Measurements from ENCODE around the gene NOX3. TPM values are rescaled to one million over a fixed set of nuclear protein-coding genes. Genes with fewer than 3 reads are reported as not detected.

Gene NOX3
- total and polyA plus RNA-seq, 9 of the 15 experiments (the other 6 are each of a cell fraction or from before 2014, with no cell fraction given): not detected

DNA sequence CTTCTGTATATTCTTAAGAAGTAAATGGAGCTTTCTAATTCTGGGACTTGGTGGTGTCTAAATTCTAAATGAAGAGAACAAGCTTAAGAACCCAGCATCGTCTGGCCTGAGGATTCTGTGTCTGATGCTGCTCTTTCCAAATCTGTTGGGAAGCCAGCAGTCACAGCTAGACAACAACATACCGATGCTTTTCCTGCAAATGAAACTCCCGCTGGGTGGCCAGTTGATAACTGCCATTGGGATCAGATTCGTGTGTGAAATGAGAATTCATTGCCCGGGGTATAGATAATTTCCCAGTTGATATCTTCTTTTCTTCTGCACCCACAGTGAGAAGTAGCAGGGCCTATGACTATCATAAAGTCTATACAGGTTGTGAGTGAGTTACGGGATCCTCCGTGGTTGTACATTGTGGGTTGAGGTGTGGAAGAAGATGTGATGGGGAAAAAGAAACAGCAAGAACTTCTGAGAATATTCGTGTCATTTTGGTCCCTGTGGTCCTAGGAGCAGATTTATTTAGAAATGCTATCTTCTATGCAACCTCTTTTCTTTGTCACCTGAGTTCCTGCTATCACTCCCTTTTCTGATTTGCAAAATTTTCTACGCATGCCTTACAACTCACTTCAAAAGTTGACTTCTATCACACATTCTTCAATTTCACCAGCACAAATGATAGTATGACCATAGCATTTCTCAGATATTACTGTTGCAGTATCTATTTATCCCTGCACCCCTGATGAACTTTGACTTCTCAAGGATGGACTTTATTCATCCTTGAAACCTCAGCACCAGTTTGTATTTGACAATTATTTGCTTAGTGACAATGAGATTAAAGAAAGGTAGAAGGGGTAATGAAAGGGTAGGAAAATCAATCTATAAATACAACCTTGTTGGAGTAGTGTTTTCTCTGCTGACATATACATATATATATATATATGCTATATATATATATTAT, 10.4 kb downstream of the NOX3 start (continued):
- TF ChIP-seq, protein P1, sequence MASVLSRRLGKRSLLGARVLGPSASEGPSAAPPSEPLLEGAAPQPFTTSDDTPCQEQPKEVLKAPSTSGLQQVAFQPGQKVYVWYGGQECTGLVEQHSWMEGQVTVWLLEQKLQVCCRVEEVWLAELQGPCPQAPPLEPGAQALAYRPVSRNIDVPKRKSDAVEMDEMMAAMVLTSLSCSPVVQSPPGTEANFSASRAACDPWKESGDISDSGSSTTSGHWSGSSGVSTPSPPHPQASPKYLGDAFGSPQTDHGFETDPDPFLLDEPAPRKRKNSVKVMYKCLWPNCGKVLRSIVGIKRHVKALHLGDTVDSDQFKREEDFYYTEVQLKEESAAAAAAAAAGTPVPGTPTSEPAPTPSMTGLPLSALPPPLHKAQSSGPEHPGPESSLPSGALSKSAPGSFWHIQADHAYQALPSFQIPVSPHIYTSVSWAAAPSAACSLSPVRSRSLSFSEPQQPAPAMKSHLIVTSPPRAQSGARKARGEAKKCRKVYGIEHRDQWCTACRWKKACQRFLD (CRISPR knock-in tag; IDR thresholded peaks at IDR 0.05): no peak
- TF ChIP-seq ZNF140 (CRISPR knock-in tag; IDR thresholded peaks at IDR 0.05) (no peak), CHD2 (IDR thresholded peaks at IDR 0.05; ENCODE audit: low read depth, low read length) (no peak), PRMT5 (CRISPR knock-in tag; IDR thresholded peaks at IDR 0.05) (no peak), NR3C1 (CRISPR knock-in tag; IDR thresholded peaks at IDR 0.05) (no peak), POLR2H (tag; IDR thresholded peaks at IDR 0.05; ENCODE audit: low read depth) (no peak)
- TF ChIP-seq, protein P2, sequence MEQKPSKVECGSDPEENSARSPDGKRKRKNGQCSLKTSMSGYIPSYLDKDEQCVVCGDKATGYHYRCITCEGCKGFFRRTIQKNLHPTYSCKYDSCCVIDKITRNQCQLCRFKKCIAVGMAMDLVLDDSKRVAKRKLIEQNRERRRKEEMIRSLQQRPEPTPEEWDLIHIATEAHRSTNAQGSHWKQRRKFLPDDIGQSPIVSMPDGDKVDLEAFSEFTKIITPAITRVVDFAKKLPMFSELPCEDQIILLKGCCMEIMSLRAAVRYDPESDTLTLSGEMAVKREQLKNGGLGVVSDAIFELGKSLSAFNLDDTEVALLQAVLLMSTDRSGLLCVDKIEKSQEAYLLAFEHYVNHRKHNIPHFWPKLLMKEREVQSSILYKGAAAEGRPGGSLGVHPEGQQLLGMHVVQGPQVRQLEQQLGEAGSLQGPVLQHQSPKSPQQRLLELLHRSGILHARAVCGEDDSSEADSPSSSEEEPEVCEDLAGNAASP (IDR thresholded peaks at IDR 0.05): no peak
- TF ChIP-seq, protein P3, sequence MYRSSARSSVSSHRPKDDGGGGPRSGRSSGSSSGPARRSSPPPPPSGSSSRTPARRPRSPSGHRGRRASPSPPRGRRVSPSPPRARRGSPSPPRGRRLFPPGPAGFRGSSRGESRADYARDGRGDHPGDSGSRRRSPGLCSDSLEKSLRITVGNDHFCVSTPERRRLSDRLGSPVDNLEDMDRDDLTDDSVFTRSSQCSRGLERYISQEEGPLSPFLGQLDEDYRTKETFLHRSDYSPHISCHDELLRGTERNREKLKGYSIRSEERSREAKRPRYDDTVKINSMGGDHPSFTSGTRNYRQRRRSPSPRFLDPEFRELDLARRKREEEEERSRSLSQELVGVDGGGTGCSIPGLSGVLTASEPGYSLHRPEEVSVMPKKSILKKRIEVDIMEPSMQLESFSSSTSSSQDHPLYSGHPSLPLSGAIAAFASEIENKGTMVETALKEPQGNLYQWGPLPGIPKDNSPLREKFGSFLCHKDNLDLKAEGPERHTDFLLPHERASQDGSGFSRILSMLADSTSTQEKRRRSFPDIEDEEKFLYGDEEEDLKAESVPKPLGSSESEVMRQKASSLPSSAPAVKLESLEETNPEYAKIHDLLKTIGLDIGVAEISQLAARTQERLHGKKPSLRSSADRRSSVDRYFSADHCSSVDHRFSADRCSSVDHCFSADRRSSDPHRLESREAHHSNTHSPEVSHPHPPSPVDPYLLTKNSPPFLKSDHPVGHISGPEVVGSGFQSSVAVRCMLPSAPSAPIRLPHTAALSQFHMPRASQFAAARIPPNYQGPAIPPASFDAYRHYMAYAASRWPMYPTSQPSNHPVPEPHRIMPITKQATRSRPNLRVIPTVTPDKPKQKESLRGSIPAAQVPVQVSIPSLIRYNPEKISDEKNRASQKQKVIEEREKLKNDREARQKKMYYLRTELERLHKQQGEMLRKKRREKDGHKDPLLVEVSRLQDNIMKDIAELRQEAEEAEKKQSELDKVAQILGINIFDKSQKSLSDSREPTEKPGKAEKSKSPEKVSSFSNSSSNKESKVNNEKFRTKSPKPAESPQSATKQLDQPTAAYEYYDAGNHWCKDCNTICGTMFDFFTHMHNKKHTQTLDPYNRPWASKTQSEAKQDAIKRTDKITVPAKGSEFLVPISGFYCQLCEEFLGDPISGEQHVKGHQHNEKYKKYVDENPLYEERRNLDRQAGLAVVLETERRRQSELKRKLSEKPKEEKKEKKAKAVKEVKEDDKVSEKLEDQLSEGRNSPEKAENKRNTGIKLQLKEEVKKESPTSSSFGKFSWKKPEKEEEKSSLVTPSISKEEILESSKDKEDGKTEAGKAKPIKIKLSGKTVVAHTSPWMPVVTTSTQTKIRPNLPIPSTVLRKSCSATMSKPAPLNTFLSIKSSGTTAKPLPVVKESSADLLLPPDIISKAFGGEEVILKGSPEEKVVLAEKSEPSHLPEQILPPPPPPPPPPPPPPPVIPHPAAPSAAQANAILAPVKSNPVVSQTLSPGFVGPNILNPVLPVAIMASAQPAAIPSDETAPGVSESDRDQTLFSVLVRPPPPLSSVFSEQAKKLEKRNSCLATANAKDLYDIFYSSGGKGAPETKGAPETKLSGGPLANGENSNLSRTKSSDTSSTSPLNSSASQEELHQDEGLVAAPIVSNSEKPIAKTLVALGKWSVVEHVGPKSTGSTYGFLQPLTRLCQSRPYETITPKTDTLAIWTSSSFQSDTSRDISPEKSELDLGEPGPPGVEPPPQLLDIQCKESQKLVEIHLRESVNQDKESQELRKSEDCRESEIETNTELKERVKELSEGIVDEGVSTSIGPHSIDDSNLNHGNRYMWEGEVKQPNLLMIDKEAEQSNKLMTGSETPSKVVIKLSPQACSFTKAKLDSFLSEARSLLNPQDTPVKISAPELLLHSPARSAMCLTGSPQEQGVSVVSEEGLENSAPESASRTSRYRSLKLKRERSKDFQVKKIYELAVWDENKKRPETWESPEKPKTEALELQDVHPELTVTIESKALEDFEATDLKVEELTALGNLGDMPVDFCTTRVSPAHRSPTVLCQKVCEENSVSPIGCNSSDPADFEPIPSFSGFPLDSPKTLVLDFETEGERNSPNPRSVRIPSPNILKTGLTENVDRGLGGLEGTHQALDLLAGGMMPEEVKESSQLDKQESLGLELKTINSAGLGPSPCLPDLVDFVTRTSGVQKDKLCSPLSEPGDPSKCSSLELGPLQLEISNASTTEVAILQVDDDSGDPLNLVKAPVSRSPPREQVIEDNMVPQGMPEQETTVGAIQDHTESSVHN (IDR thresholded peaks at IDR 0.05; ENCODE audit: borderline replicate concordance in 1 of 2, low read depth in 1 of 2): no peak
- TF ChIP-seq, protein P4, sequence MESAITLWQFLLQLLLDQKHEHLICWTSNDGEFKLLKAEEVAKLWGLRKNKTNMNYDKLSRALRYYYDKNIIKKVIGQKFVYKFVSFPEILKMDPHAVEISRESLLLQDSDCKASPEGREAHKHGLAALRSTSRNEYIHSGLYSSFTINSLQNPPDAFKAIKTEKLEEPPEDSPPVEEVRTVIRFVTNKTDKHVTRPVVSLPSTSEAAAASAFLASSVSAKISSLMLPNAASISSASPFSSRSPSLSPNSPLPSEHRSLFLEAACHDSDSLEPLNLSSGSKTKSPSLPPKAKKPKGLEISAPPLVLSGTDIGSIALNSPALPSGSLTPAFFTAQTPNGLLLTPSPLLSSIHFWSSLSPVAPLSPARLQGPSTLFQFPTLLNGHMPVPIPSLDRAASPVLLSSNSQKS (CRISPR knock-in tag; IDR thresholded peaks at IDR 0.05): no peak
- TF ChIP-seq, protein P5, sequence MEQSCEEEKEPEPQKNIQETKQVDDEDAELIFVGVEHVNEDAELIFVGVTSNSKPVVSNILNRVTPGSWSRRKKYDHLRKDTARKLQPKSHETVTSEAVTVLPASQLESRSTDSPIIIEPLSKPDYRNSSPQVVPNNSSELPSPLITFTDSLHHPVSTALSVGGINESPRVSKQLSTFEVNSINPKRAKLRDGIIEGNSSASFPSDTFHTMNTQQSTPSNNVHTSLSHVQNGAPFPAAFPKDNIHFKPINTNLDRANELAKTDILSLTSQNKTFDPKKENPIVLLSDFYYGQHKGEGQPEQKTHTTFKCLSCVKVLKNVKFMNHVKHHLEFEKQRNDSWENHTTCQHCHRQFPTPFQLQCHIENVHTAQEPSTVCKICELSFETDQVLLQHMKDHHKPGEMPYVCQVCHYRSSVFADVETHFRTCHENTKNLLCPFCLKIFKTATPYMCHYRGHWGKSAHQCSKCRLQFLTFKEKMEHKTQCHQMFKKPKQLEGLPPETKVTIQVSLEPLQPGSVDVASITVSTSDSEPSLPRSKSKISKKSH (CRISPR knock-in tag; IDR thresholded peaks at IDR 0.05): no peak

Data from K562 (cell line).